Neutrophil (primary cell): Measurements from ENCODE around the gene FAM229A.

ENCODE experiments used
- H3K27ac ChIP-seq: fragments of 200-600 bp; sonication (generic); 2 replicates; pipeline ENCODE4 v1.5.1; 2016; ENCODE audit warnings: mild to moderate bottlenecking, moderate library complexity
- H3K27me3 ChIP-seq: fragments of 200-600 bp; sonication (generic); 2 replicates; pipeline ENCODE4 v1.6.0; 2016; ENCODE audit warnings: mild to moderate bottlenecking
- H3K36me3 ChIP-seq: fragments of 200-600 bp; sonication (generic); 2 replicates; pipeline ENCODE4 v1.5.1; 2017
- H3K4me1 ChIP-seq, 2 experiments: fragments of 200-600 bp in 1 of 2; sonication (generic) in 1 of 2; 1 replicate in 1 of 2; 2 replicates in 1 of 2; pipeline versions ENCODE4 v1.5.1 to v1.6.1; 2013 to 2016; ENCODE audit warnings: low read depth in 1 of 2, low read length in 1 of 2, mild to moderate bottlenecking in 1 of 2, moderate library complexity in 1 of 2; ENCODE audit not compliant: control insufficient read depth in 1 of 2, insufficient read depth in 1 of 2
- H3K4me3 ChIP-seq, 2 experiments: fragments of 200-600 bp in 1 of 2; sonication (generic) in 1 of 2; 1 replicate in 1 of 2; 2 replicates in 1 of 2; pipeline ENCODE4 v1.5.1; 2013 to 2016; ENCODE audit warnings: low read depth in 1 of 2, low read length in 1 of 2, mild to moderate bottlenecking in 1 of 2, moderate library complexity in 1 of 2
- H3K9me3 ChIP-seq: fragments of 200-600 bp; sonication (generic); 2 replicates; pipeline ENCODE4 v1.5.1; 2016
- TF ChIP-seq, protein P1 (sequence below): fragments of 200-600 bp; sonication (generic); IDR thresholded peaks from 2 replicates; pipeline ENCODE4 v1.5.1; 2016; ENCODE audit warnings: antibody characterized with exemption

The FAM229A gene

DNA sequence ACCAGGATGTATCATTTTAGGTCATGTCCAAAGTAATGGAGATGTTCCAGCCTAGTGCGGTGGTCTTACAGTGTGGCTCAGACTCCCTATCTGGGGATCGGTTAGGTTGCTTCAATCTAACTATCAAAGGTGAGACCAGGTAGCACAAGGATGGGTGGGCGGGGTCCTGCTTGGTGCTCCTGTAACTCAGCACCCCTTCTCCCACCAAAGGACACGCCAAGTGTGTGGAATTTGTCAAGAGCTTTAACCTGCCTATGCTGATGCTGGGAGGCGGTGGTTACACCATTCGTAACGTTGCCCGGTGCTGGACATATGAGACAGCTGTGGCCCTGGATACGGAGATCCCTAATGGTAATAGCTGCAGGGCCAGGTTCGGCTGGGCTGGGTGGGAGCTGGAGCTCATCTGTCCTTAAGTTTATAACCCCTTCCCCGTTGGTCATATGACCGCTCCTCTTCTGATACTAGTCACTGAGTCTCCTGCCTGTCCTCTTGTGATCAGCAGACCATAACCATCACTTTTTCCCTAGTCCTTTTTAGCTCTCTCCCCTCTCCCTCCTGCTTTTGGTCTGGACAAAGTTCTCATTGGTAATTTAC, 31.6 kb downstream of the FAM229A start:
- Histone ChIP-seq H3K27me3 (peaks cover 16% of the 10 kb centered on the region), H3K9me3 (no peaks in the 10 kb centered on the region), H3K4me3 (no peak overlapping the region), H3K4me1 (peaks cover 8 to 9% of the 10 kb centered on the region in 2 experiments), H3K27ac (no peak overlapping the region), H3K36me3 (peaks cover 76% of the 10 kb centered on the region)
- TF ChIP-seq, protein P1, sequence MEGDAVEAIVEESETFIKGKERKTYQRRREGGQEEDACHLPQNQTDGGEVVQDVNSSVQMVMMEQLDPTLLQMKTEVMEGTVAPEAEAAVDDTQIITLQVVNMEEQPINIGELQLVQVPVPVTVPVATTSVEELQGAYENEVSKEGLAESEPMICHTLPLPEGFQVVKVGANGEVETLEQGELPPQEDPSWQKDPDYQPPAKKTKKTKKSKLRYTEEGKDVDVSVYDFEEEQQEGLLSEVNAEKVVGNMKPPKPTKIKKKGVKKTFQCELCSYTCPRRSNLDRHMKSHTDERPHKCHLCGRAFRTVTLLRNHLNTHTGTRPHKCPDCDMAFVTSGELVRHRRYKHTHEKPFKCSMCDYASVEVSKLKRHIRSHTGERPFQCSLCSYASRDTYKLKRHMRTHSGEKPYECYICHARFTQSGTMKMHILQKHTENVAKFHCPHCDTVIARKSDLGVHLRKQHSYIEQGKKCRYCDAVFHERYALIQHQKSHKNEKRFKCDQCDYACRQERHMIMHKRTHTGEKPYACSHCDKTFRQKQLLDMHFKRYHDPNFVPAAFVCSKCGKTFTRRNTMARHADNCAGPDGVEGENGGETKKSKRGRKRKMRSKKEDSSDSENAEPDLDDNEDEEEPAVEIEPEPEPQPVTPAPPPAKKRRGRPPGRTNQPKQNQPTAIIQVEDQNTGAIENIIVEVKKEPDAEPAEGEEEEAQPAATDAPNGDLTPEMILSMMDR: no peak

DNA sequence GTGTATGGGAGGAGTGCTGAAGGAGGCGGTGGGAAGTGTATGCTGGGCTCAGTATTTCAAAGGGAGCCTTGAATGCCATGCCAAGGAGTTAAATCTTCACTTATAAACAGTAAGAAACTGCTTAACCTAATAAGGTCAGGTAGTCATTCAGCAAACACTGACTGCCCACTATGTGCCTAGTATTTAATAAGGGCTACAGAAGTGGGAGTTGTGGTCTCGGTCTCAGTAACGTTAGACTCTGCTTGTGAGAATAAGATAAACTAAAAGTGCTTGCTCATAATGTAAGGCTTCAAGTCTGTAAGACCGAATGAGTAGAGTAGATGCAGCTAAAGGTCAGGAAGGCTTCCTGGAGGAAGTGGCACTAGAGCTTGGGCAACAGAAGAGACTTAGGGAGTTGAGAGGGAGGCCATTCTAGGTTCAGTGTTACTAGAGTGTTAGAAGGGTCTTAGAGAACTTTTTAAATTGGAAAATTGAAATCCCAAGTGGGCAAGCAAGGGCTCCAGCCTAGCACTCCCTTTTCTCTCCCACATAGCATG, 32.3 kb downstream of the FAM229A start:
- Histone ChIP-seq H3K36me3 (peaks cover 83% of the 10 kb centered on the region), H3K27ac (no peak overlapping the region), H3K27me3 (peaks cover 12% of the 10 kb centered on the region), H3K9me3 (no peaks in the 10 kb centered on the region), H3K4me3 (no peak overlapping the region), H3K4me1 (peaks cover 6 to 8% of the 10 kb centered on the region in 2 experiments)
- TF ChIP-seq, protein P1: no peak

DNA sequence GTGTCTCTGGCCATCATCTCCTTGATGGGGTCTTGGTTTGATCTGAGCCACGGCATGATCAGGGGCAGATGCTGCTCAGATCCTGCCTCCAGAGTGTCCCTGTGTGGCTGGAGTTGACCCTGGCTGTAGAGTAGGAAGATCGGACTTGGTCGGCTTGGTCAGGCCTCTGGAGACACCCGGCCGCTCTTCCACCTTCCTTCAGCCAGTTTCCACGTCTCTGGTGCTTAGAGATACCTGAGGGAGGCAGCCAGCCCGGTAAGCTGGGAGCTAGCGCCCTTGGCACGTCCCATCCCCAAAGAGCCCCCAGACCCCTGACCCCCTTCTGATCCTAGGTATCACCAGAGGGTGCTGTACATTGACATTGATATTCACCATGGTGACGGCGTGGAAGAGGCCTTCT, 35.1 kb downstream of the FAM229A start:
- no peaks in the 10 kb centered on the region for H3K27me3 ChIP-seq
- no peak overlapping the region for H3K27ac ChIP-seq
- no peaks in the 10 kb centered on the region for H3K4me1 ChIP-seq
- H3K36me3 ChIP-seq: peaks cover 100% of the 10 kb centered on the region
- no peak overlapping the region for H3K4me3 ChIP-seq
- no peaks in the 10 kb centered on the region for H3K9me3 ChIP-seq
- TF ChIP-seq, protein P1: no peak

DNA sequence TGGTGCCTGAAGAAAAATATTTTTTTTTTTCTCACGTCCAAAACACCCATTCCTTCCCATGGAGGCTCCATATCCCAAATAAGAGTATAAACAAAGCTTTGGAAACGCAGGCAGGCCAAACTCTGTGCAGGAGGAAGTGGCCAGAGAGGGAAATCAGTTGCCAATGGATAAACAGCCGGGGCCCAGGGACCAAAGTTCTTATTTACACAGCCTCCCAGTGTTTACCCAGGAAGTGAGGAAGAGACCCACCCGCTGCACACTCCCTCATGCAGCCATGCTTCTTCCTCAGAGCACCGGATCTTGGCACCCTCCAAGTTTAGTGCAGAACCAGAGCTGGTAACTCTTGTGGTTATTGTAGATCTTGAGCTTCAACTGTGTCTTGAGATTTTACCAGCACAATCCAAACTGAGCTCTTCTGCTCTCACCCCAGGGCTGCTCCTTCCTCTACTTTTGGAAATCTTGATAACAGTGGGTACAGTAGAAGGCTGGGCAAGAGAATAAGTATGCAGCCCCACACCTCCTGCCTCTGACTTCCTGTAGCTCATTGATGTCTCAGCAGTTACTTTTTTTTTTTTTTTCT, 40.5 kb downstream of the FAM229A start:
- Histone ChIP-seq H3K9me3 (no peaks in the 10 kb centered on the region), H3K4me1 (no peaks in the 10 kb centered on the region), H3K27ac (peak overlapping the region; percentile 23), H3K36me3 (peaks cover 76% of the 10 kb centered on the region), H3K27me3 (no peaks in the 10 kb centered on the region), H3K4me3 (no peak overlapping the region)
- TF ChIP-seq, protein P1: no peak

DNA sequence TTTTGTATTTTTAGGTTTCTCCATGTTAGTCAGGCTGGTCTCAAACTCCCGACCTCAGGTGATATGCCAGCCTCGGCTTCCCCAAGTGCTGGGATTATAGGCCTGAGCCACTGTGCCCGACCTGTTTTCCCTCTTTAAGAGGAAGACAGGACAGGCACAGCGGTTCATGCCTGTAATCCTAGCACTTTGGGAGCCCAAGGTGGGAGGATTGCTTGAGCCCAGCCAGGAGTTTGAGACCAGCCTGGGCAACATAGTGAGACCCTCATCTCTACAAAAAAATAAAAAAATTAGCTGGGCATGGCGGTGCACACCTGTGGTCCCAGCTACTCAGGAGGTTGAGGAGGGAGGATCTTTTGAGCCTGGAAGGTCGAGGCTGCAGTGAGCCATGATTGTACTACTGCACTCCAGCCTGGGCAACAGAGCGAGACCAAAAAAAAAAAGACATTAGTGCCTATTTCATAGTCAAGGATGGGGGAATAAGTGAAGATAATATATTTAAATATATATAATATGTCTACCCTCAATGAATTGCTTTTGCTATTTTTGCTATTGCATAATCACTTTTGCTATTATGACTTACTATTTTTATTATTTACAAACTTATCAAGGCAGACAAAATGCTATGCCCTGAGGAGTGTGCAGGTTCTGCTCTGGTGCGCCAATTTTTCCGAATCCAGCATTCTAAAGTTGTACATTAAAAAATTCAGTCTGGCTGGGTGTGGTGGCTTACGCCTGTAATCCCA, 44.0 kb downstream of the FAM229A start:
- TF ChIP-seq, protein P1: no peak
- Histone ChIP-seq H3K4me1 (no peaks in the 10 kb centered on the region), H3K4me3 (no peak overlapping the region), H3K27me3 (no peaks in the 10 kb centered on the region), H3K9me3 (no peaks in the 10 kb centered on the region), H3K27ac (no peak overlapping the region), H3K36me3 (peaks cover 51% of the 10 kb centered on the region)
